Naive B cell (primary cell): ENCODE results near the gene ATG9B. TPM values are rescaled to one million over a fixed set of nuclear protein-coding genes. Genes with fewer than 3 reads are reported as not detected.
"Not testable (repeated sequence)": the region's sequence is repeated elsewhere in the genome, so short reads cannot be mapped to it uniquely, and the experiment has no call there.

Experiments used
- ATAC-seq, 2 donors: fragments of 150-1000 bp; cut with Tn5 transposase; 2 replicates each; pipeline ENCODE4 v1.10.0; 2021; ENCODE audit warnings: low read depth in 2 of 2, mild to moderate bottlenecking in 2 of 2, moderate library complexity in 2 of 2
- DNase-seq: peaks from one replicate; pipeline ENCODE4 v3.0.0; 2022
- H3K27ac Mint-ChIP-seq, 6 donors: one replicate each; pipeline ENCODE4 v1.8.0; 2020 to 2022; ENCODE audit warnings: mild to moderate bottlenecking in 6 of 6, mixed read lengths in 6 of 6, moderate library complexity in 5 of 6, inconsistent platforms in 2 of 6
- H3K27me3 Mint-ChIP-seq, 3 donors: one replicate each; pipeline ENCODE4 v1.8.0; 2021 to 2022; ENCODE audit warnings: mixed read lengths in 3 of 3, mild to moderate bottlenecking in 1 of 3
- H3K36me3 Mint-ChIP-seq, 2 donors: one replicate each; pipeline ENCODE4 v1.8.0; 2020 to 2022; ENCODE audit warnings: mixed read lengths in 2 of 2, inconsistent platforms in 1 of 2, mild to moderate bottlenecking in 1 of 2
- H3K4me1 Mint-ChIP-seq, 3 donors: one replicate each; pipeline ENCODE4 v1.8.0; 2020 to 2022; ENCODE audit warnings: mixed read lengths in 3 of 3, inconsistent platforms in 1 of 3, mild to moderate bottlenecking in 1 of 3, moderate library complexity in 1 of 3
- H3K4me3 Mint-ChIP-seq, 8 donors: one replicate each; pipeline ENCODE4 v1.8.0; 2020 to 2022; ENCODE audit warnings: mild to moderate bottlenecking in 8 of 8, mixed read lengths in 8 of 8, moderate library complexity in 8 of 8, inconsistent platforms in 2 of 8
- H3K9me3 Mint-ChIP-seq, 7 donors: one replicate each; pipeline ENCODE4 v1.8.0; 2020 to 2022; ENCODE audit warnings: mixed read lengths in 7 of 7, mild to moderate bottlenecking in 5 of 7, inconsistent platforms in 2 of 7, moderate library complexity in 1 of 7
- polyA plus RNA-seq, 6 donors: library from polyadenylated mRNA; unstranded; fragments of 300-500 nt; fragmentation: Illumina TruSeq; gene quantifications; one replicate each; pipeline ENCODE4 v1.2.3, GENCODE V29; 2021; ENCODE audit warnings: low read depth in 6 of 6

The ATG9B gene
- polyA plus RNA-seq, 6 donors from 2014 or later: 7.6 to 14.3 (median 9.6) TPM

DNA sequence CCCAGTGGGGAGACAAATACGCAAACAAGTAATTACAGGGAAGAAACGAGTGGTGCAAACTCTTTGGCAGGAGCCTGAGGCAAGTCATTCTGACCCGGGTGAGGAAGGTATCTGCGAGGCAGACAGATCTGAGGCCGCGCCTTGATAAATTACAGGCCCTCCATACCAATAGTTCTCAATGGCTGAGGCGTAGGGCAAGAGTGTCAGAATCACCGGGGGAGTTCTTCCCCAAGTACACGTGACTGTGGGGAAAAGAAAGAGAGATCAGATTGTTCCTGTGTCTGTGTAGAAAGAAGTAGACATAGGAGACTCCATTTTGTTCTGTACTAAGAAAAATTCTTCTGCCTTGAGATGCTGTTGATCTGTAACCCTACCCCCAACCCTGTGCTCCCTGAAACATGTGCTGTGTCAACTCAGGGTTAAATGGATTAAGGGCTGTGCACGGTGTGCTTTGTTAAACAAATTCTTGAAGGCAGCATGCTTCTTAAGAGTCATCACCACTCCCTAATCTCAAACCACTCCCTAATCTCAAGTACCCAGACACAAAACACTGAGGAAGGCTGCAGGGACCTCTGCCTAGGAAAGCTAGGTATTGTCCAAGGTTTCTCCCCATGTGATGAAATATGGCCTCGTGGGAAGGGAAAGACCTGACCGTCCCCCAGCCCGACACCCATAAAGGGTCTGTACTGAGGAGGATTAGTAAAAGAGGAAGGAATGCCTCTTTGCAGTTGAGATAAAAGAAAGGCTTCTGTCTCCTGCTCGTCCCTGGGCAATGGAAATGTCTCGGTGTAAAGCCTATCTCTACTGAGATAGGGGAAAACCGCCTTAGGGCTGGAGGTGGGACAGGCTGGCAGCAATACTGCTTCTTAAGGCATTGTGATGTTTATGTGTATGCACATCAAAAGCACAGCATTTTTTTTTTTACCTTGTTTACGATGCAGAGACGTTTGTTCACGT lies 2.8 kb upstream of the ATG9B start:
- peak overlapping the region; percentile 80 to 99 (median 96) for H3K4me3 Mint-ChIP-seq
- H3K9me3 Mint-ChIP-seq, H3K36me3 Mint-ChIP-seq, ATAC-seq, DNase-seq: not testable (repeated sequence)
- H3K27me3 Mint-ChIP-seq: peaks cover 13 to 41% (median 19%) of the 10 kb centered on the region in 3 donors
- H3K27ac Mint-ChIP-seq: peak overlapping the region; percentile 99 to 100 (median 100)
- H3K4me1 Mint-ChIP-seq: peaks cover 10 to 33% (median 24%) of the 10 kb centered on the region in 3 donors

GRCh38 chr7:151025924-151026671 lies 1.8 kb upstream of the ATG9B start:
- ATAC-seq (no peak), DNase-seq (no peak)
- peaks cover 0 to 4% (median 0%) of the 10 kb centered on the region in 7 donors for H3K9me3 Mint-ChIP-seq
- H3K4me1 Mint-ChIP-seq: peaks cover 10 to 33% (median 24%) of the 10 kb centered on the region in 3 donors
- peaks cover 17 to 50% (median 29%) of the 10 kb centered on the region in 3 donors for H3K27me3 Mint-ChIP-seq
- peak overlapping the region; percentile 6 to 100 (median 100) for H3K27ac Mint-ChIP-seq
- peak overlapping the region in 6 of 8 donors; percentile 22 to 86 (median 51) for H3K4me3 Mint-ChIP-seq
- H3K36me3 Mint-ChIP-seq: peaks cover 0 to 4% of the 10 kb centered on the region in 2 donors

DNA sequence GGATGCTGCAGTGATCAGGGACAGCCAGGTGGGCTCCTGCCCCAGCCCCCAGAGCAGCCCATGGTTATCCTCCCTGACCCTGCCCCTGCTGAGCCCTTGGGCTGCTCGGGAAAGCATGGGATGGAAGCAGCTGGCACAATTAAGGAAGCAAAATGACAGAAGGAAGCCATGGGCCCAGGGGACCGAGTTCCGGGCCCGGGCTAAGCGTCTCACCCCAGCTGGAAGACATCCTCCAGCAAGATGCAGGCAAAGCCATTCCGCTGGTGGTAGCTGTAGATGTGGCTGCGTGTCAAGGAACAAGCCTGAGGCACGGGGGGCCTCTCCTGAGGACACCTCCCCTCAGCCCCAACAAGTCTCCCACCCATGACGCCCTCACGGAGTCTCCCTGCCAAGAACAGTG lies 1.1 kb downstream of the ATG9B start:
- peaks cover 18 to 28% (median 26%) of the 10 kb centered on the region in 3 donors for H3K4me1 Mint-ChIP-seq
- H3K27ac Mint-ChIP-seq: peak overlapping the region in 1 of 6 donors; percentile 37
- H3K4me3 Mint-ChIP-seq: no peak overlapping the region
- peaks cover 0 to 4% (median 0%) of the 10 kb centered on the region in 7 donors for H3K9me3 Mint-ChIP-seq
- H3K27me3 Mint-ChIP-seq: peaks cover 30 to 79% (median 54%) of the 10 kb centered on the region in 3 donors
- ATAC-seq (no peak), DNase-seq (no peak)
- peaks cover 0 to 4% of the 10 kb centered on the region in 2 donors for H3K36me3 Mint-ChIP-seq

GRCh38 chr7:151020231-151020630 lies 4.1 kb downstream of the ATG9B start:
- H3K27ac Mint-ChIP-seq: no peak overlapping the region
- DNase-seq: no peak
- H3K9me3 Mint-ChIP-seq: no peaks in the 10 kb centered on the region
- no peaks in the 10 kb centered on the region for H3K36me3 Mint-ChIP-seq
- ATAC-seq: no peak
- H3K27me3 Mint-ChIP-seq: peaks cover 29 to 82% (median 59%) of the 10 kb centered on the region in 3 donors
- H3K4me1 Mint-ChIP-seq: peaks cover 26 to 31% (median 30%) of the 10 kb centered on the region in 3 donors
- H3K4me3 Mint-ChIP-seq: peak overlapping the region in 5 of 8 donors; percentile 28 to 93 (median 46)

- H3K27me3 Mint-ChIP-seq: peaks cover 28 to 78% (median 50%) of the 10 kb centered on the region in 3 donors
- H3K4me3 Mint-ChIP-seq: peak overlapping the region; percentile 63 to 93 (median 84)
- ATAC-seq: no peak
- peak overlapping the region in 3 of 6 donors; percentile 42 to 92 (median 78) for H3K27ac Mint-ChIP-seq
- H3K36me3 Mint-ChIP-seq: no peaks in the 10 kb centered on the region
- peaks cover 37 to 42% (median 38%) of the 10 kb centered on the region in 3 donors for H3K4me1 Mint-ChIP-seq
- no peaks in the 10 kb centered on the region for H3K9me3 Mint-ChIP-seq
- DNase-seq: no peak
Measured at GRCh38 chr7:151019130-151019447, 5.2 kb downstream of the ATG9B start.

- Mint-ChIP-seq H3K4me3 (peak overlapping the region; percentile 63 to 93 (median 88)), H3K36me3 (no peaks in the 10 kb centered on the region), H3K9me3 (no peaks in the 10 kb centered on the region), H3K27ac (peak overlapping the region in 5 of 6 donors; percentile 74 to 97 (median 92)), H3K4me1 (peaks cover 40 to 47% (median 42%) of the 10 kb centered on the region in 3 donors), H3K27me3 (peaks cover 33 to 77% (median 49%) of the 10 kb centered on the region in 3 donors)
- peak; percentile 51 for DNase-seq
- peak; percentile 31 to 32 for ATAC-seq
Measured at GRCh38 chr7:151018421-151019129, 5.7 kb downstream of the ATG9B start.

- H3K27ac Mint-ChIP-seq: peak overlapping the region in 5 of 6 donors; percentile 31 to 97 (median 92)
- peaks cover 43 to 50% (median 43%) of the 10 kb centered on the region in 3 donors for H3K4me1 Mint-ChIP-seq
- H3K36me3 Mint-ChIP-seq: no peaks in the 10 kb centered on the region
- H3K27me3 Mint-ChIP-seq: peaks cover 34 to 71% (median 46%) of the 10 kb centered on the region in 3 donors
- H3K4me3 Mint-ChIP-seq: peak overlapping the region; percentile 63 to 93 (median 88)
- ATAC-seq (peak; percentile 51 to 55), DNase-seq (peak; percentile 81)
- no peaks in the 10 kb centered on the region for H3K9me3 Mint-ChIP-seq
Measured at GRCh38 chr7:151017953-151018420, 6.3 kb downstream of the ATG9B start.

- Mint-ChIP-seq H3K27ac (peak overlapping the region; percentile 31 to 97 (median 86)), H3K9me3 (no peaks in the 10 kb centered on the region), H3K4me1 (peaks cover 47 to 54% (median 48%) of the 10 kb centered on the region in 3 donors), H3K4me3 (peak overlapping the region; percentile 63 to 93 (median 88)), H3K36me3 (no peaks in the 10 kb centered on the region), H3K27me3 (peaks cover 39 to 73% (median 41%) of the 10 kb centered on the region in 3 donors)
- ATAC-seq (no peak), DNase-seq (peak; percentile 17)
Measured at GRCh38 chr7:151017370-151017952, 6.8 kb downstream of the ATG9B start.

DNA sequence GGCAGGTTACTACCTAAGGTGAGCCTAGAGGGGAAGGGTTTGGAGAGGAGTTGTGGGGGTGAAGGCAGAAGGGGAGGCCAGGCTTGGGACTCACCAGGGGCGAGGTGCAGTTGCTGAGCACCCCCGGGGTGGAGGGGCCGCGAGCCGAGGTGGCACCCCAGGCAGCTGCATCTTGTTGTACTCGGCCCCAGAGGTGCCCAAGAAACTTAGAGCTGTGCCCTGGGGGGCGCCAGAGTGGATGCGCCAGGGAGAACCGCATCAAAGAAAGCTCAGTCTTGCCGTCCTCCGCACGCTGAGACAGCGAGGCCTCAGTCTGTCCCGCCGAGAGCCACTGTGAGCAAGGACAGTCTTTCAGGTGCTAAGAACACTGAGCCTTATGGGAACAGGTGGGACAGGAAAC lies 7.4 kb downstream of the ATG9B start:
- H3K4me3 Mint-ChIP-seq: peak overlapping the region in 4 of 8 donors; percentile 63 to 88 (median 76)
- ATAC-seq: no peak
- no peaks in the 10 kb centered on the region for H3K36me3 Mint-ChIP-seq
- H3K4me1 Mint-ChIP-seq: peaks cover 49 to 56% (median 50%) of the 10 kb centered on the region in 3 donors
- no peaks in the 10 kb centered on the region for H3K9me3 Mint-ChIP-seq
- peak overlapping the region in 4 of 6 donors; percentile 81 to 97 (median 95) for H3K27ac Mint-ChIP-seq
- H3K27me3 Mint-ChIP-seq: peaks cover 39 to 73% (median 40%) of the 10 kb centered on the region in 3 donors
- no peak for DNase-seq

DNA sequence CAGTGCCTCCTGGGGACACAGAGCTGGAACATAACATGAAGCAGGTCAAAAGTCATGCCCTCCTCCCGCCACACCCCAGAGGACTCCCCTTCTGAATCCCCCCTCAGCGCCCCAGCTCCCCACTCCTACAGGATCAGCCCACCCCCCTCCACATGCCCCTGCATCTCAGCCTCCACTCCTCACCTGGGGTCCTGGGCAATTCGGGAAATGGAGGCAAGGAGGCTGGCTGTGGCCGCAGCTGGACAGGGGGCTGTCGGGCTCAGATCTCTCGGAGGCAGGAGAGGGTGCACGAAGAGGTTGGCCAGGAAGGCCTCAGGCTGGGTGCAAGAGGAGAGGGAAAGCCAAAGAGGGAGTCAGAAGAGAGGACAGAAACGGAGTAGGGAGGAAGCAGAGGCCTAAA lies 7.8 kb downstream of the ATG9B start:
- H3K36me3 Mint-ChIP-seq: no peaks in the 10 kb centered on the region
- H3K9me3 Mint-ChIP-seq: no peaks in the 10 kb centered on the region
- DNase-seq (no peak), ATAC-seq (no peak)
- peaks cover 49 to 56% (median 50%) of the 10 kb centered on the region in 3 donors for H3K4me1 Mint-ChIP-seq
- H3K27ac Mint-ChIP-seq: peak overlapping the region in 5 of 6 donors; percentile 31 to 97 (median 94)
- H3K4me3 Mint-ChIP-seq: peak overlapping the region in 4 of 8 donors; percentile 22 to 63 (median 53)
- H3K27me3 Mint-ChIP-seq: peaks cover 34 to 73% (median 40%) of the 10 kb centered on the region in 3 donors

DNA sequence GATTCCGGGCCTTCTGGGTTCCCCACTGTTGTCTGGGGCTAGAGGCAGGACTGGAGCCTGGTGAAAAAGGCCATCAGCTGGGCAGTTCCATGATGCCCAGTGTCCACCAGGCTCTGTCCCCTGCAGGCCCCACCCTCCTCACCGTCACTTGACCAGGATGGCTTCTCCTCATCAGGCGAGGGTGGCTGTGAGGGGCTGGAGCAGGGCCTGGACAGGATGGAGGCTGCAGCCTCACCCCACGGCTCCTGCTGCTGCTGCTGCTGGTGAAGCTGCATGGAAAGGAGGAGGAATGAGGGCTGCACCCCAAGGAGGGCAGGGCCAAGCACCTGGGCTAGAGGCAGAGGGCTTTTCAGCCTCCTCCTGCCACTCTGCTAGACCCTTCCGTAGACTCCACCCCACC lies 8.3 kb downstream of the ATG9B start:
- Mint-ChIP-seq H3K27me3 (peaks cover 29 to 71% (median 36%) of the 10 kb centered on the region in 3 donors), H3K4me3 (peak overlapping the region in 4 of 8 donors; percentile 22 to 61 (median 49))

GRCh38 chr7:151014950-151015349 lies 9.3 kb downstream of the ATG9B start:
- Mint-ChIP-seq H3K9me3 (no peaks in the 10 kb centered on the region), H3K4me3 (peak overlapping the region; percentile 78 to 98 (median 96)), H3K27me3 (peaks cover 19 to 71% (median 35%) of the 10 kb centered on the region in 3 donors), H3K27ac (peak overlapping the region; percentile 91 to 100 (median 96)), H3K4me1 (peaks cover 52 to 64% (median 54%) of the 10 kb centered on the region in 3 donors), H3K36me3 (no peaks in the 10 kb centered on the region)
- ATAC-seq (no peak), DNase-seq (no peak)

More for the DNA sequence above, 8.3 kb downstream of the ATG9B start:
- ATAC-seq: no peak
- H3K36me3 Mint-ChIP-seq: no peaks in the 10 kb centered on the region
- H3K9me3 Mint-ChIP-seq: no peaks in the 10 kb centered on the region
- peak overlapping the region; percentile 27 to 97 (median 92) for H3K27ac Mint-ChIP-seq
- no peak for DNase-seq
- H3K4me1 Mint-ChIP-seq: peaks cover 49 to 58% (median 52%) of the 10 kb centered on the region in 3 donors
